Measurements from ENCODE around the gene MKLN1.

DNA sequence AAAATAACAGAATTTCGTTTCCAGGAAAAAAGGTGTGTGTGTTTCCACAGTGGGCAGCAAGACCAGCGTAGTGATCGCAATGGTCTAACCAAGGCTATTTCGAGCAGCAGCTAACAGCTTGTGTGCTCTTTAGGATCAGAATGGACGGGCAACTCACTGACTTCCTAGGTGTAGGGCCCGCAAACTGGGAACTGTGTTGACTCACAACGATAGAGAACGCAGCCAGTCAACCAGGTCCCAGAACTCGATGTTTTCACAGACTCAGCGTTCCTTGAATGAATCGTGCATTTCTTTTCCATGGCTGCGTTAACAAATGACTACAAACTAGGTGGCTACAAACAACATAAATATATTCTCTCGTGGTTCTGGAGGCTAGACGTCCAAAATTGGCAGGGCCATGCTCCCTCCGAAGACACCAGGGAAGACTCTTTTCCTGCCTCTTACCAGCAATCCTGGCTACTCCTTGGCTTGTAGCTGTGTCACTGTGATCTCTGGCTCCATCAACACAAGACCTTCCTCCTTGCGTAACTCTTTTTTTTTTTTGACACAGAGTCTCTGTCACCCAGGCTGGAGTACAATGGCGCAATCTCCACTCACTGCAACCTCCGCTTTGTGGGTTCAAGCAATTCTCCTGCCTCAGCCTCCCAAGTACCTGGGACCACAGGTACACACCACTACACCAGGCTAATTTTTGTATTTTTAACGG is 189.7 kb downstream of the MKLN1 start:
- TF ChIP-seq POLR2A (IDR thresholded peaks at IDR 0.05) = no peak
- TF ChIP-seq, protein P1, sequence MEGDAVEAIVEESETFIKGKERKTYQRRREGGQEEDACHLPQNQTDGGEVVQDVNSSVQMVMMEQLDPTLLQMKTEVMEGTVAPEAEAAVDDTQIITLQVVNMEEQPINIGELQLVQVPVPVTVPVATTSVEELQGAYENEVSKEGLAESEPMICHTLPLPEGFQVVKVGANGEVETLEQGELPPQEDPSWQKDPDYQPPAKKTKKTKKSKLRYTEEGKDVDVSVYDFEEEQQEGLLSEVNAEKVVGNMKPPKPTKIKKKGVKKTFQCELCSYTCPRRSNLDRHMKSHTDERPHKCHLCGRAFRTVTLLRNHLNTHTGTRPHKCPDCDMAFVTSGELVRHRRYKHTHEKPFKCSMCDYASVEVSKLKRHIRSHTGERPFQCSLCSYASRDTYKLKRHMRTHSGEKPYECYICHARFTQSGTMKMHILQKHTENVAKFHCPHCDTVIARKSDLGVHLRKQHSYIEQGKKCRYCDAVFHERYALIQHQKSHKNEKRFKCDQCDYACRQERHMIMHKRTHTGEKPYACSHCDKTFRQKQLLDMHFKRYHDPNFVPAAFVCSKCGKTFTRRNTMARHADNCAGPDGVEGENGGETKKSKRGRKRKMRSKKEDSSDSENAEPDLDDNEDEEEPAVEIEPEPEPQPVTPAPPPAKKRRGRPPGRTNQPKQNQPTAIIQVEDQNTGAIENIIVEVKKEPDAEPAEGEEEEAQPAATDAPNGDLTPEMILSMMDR (IDR thresholded peaks at IDR 0.05) = no peak
